ENCODE data around the gene PLEKHG3. TPM values are rescaled to one million over a fixed set of nuclear protein-coding genes. Genes with fewer than 3 reads are reported as not detected.
A peak's percentile ranks its signal among the peaks of the same experiment; 100 is the strongest.

Gene PLEKHG3
- total RNA-seq, 1 experiment from 2014 or later = 34.0 TPM

GRCh38 chr14:64725261-64725815, 21.1 kb downstream of the PLEKHG3 start:
- in situ Hi-C loops (cut with HindIII; ENCODE audit: low pct_unique_long_range_greater_than_20kb, low sequenced_read_pairs) = no loop called here
- POLR2A ChIA-PET = interaction anchor here (0.6 kb wide), 1 partner anchor 365 kb away, joined by 3 read pairs; no protein-coding TSS in a partner anchor
- BruUV-seq (replicated peaks) = no TSS peak
- Histone ChIP-seq H3K27ac (ENCODE audit: low read length) (no peak overlapping the region), H3K27me3 (ENCODE audit: control insufficient read depth, insufficient read depth, low read length) (no peaks in the 10 kb centered on the region), H3K36me3 (ENCODE audit: control insufficient read depth, insufficient read depth, low read length) (no peaks in the 10 kb centered on the region), H3K4me3 (ENCODE audit: low read depth in 2 of 2, low read length in 2 of 2) (no peak overlapping the region), H3K4me1 (ENCODE audit: control insufficient read depth, insufficient read depth, low read length) (peaks cover 23% of the 10 kb centered on the region), H3K9me3 (ENCODE audit: control insufficient read depth, insufficient read depth, low read depth, low read length) (no peaks in the 10 kb centered on the region)
- ATAC-seq = no peak
- DNase-seq (ENCODE audit: low read depth, low spot score) = no peak
- CTCF ChIA-PET = interaction anchor here (1.1 kb wide), 1 partner anchor 43 kb away, joined by 4 read pairs; no protein-coding TSS in a partner anchor
- TF ChIP-seq, protein P1, sequence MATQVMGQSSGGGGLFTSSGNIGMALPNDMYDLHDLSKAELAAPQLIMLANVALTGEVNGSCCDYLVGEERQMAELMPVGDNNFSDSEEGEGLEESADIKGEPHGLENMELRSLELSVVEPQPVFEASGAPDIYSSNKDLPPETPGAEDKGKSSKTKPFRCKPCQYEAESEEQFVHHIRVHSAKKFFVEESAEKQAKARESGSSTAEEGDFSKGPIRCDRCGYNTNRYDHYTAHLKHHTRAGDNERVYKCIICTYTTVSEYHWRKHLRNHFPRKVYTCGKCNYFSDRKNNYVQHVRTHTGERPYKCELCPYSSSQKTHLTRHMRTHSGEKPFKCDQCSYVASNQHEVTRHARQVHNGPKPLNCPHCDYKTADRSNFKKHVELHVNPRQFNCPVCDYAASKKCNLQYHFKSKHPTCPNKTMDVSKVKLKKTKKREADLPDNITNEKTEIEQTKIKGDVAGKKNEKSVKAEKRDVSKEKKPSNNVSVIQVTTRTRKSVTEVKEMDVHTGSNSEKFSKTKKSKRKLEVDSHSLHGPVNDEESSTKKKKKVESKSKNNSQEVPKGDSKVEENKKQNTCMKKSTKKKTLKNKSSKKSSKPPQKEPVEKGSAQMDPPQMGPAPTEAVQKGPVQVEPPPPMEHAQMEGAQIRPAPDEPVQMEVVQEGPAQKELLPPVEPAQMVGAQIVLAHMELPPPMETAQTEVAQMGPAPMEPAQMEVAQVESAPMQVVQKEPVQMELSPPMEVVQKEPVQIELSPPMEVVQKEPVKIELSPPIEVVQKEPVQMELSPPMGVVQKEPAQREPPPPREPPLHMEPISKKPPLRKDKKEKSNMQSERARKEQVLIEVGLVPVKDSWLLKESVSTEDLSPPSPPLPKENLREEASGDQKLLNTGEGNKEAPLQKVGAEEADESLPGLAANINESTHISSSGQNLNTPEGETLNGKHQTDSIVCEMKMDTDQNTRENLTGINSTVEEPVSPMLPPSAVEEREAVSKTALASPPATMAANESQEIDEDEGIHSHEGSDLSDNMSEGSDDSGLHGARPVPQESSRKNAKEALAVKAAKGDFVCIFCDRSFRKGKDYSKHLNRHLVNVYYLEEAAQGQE (IDR thresholded peaks at IDR 0.05; ENCODE audit: insufficient read depth in 1 of 2, low read depth in 2 of 2, low read length in 1 of 2) = no peak
- TF ChIP-seq TCF7L2 (IDR thresholded peaks at IDR 0.05; ENCODE audit: low read depth, low read length) (no peak), SIN3A (IDR thresholded peaks at IDR 0.05; ENCODE audit: borderline replicate concordance, insufficient read depth, low read depth, low read length) (no peak), POLR2AphosphoS5 (IDR thresholded peaks at IDR 0.05; ENCODE audit: low read depth, low read length) (no peak)
- TF ChIP-seq, protein P2, sequence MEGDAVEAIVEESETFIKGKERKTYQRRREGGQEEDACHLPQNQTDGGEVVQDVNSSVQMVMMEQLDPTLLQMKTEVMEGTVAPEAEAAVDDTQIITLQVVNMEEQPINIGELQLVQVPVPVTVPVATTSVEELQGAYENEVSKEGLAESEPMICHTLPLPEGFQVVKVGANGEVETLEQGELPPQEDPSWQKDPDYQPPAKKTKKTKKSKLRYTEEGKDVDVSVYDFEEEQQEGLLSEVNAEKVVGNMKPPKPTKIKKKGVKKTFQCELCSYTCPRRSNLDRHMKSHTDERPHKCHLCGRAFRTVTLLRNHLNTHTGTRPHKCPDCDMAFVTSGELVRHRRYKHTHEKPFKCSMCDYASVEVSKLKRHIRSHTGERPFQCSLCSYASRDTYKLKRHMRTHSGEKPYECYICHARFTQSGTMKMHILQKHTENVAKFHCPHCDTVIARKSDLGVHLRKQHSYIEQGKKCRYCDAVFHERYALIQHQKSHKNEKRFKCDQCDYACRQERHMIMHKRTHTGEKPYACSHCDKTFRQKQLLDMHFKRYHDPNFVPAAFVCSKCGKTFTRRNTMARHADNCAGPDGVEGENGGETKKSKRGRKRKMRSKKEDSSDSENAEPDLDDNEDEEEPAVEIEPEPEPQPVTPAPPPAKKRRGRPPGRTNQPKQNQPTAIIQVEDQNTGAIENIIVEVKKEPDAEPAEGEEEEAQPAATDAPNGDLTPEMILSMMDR (IDR thresholded peaks at IDR 0.05) = no peak
- intact Hi-C loops (cut with micrococcal nuclease; ENCODE audit: unreplicated experiment) = no loop called here

GRCh38 chr14:64725879-64726584, 21.8 kb downstream of the PLEKHG3 start:
- intact Hi-C loops (cut with micrococcal nuclease; ENCODE audit: unreplicated experiment) (no loop called here), in situ Hi-C loops (cut with HindIII; ENCODE audit: low pct_unique_long_range_greater_than_20kb, low sequenced_read_pairs) (no loop called here)
- no peak overlapping the region for H3K27ac ChIP-seq (ENCODE audit: low read length)
- no peak for DNase-seq (ENCODE audit: low read depth, low spot score)
- POLR2A ChIA-PET = no interaction called here
- no peaks in the 10 kb centered on the region for H3K9me3 ChIP-seq (ENCODE audit: control insufficient read depth, insufficient read depth, low read depth, low read length)
- TF ChIP-seq TCF7L2 (IDR thresholded peaks at IDR 0.05; ENCODE audit: low read depth, low read length) (no peak), SIN3A (IDR thresholded peaks at IDR 0.05; ENCODE audit: borderline replicate concordance, insufficient read depth, low read depth, low read length) (no peak), POLR2AphosphoS5 (IDR thresholded peaks at IDR 0.05; ENCODE audit: low read depth, low read length) (no peak)
- TF ChIP-seq, protein P1 (IDR thresholded peaks at IDR 0.05; ENCODE audit: insufficient read depth in 1 of 2, low read depth in 2 of 2, low read length in 1 of 2) = no peak
- TF ChIP-seq, protein P2 (IDR thresholded peaks at IDR 0.05) = no peak
- CTCF ChIA-PET = no interaction called here
- BruUV-seq (replicated peaks) = no TSS peak
- H3K36me3 ChIP-seq (ENCODE audit: control insufficient read depth, insufficient read depth, low read length) = no peaks in the 10 kb centered on the region
- H3K4me1 ChIP-seq (ENCODE audit: control insufficient read depth, insufficient read depth, low read length) = peaks cover 16% of the 10 kb centered on the region
- peak; percentile 41 for ATAC-seq
- no peaks in the 10 kb centered on the region for H3K27me3 ChIP-seq (ENCODE audit: control insufficient read depth, insufficient read depth, low read length)
- H3K4me3 ChIP-seq (ENCODE audit: low read depth in 2 of 2, low read length in 2 of 2) = no peak overlapping the region
